ENCODE data around the gene DOCK2. TPM values are rescaled to one million over a fixed set of nuclear protein-coding genes. Genes with fewer than 3 reads are reported as not detected.
"Not testable (repeated sequence)": the region's sequence is repeated elsewhere in the genome, so short reads cannot be mapped to it uniquely, and the experiment has no call there.

Gene DOCK2
- total and polyA plus RNA-seq, 8 donors = 4.3 to 101 (median 5.3) TPM

GRCh38 chr5:169950333-169950732, 313.3 kb downstream of the DOCK2 start:
- TF ChIP-seq CTCF (IDR thresholded peaks at IDR 0.05) = no peak

GRCh38 chr5:169953196-169953595, 316.1 kb downstream of the DOCK2 start:
- intact Hi-C loops (cut with DNase I); H3K27ac ChIP-seq; H3K36me3 ChIP-seq; DNase-seq; H3K27me3 ChIP-seq; H3K9me3 ChIP-seq; H3K4me3 ChIP-seq; H3K4me1 ChIP-seq: not testable (repeated sequence)
- ATAC-seq = peak; percentile 50

More at GRCh38 chr5:169950333-169950732, 313.3 kb downstream of the DOCK2 start:
- DNase-seq (no peak), ATAC-seq (no peak)
- no peak overlapping the region for H3K4me3 ChIP-seq
- no peaks in the 10 kb centered on the region for H3K4me1 ChIP-seq
- intact Hi-C loops (cut with DNase I) = no loop called here
- no peaks in the 10 kb centered on the region for H3K27me3 ChIP-seq
- peaks cover 0 to 10% of the 10 kb centered on the region in 2 donors for H3K36me3 ChIP-seq
- H3K9me3 ChIP-seq = no peaks in the 10 kb centered on the region
- no peak overlapping the region for H3K27ac ChIP-seq

- H3K27me3 ChIP-seq = no peaks in the 10 kb centered on the region
- H3K9me3 ChIP-seq = no peaks in the 10 kb centered on the region
- H3K4me1 ChIP-seq = no peaks in the 10 kb centered on the region
- intact Hi-C loops (cut with DNase I) = no loop called here
- H3K4me3 ChIP-seq = no peak overlapping the region
- H3K27ac ChIP-seq = no peak overlapping the region
- ATAC-seq (no peak), DNase-seq (no peak)
- TF ChIP-seq CTCF (IDR thresholded peaks at IDR 0.05) = no peak
- peaks cover 0 to 6% of the 10 kb centered on the region in 2 donors for H3K36me3 ChIP-seq
Observed at GRCh38 chr5:169954786-169955185, 317.7 kb downstream of the DOCK2 start.

- Histone ChIP-seq H3K4me3 (no peak overlapping the region), H3K27me3 (no peaks in the 10 kb centered on the region), H3K9me3 (no peaks in the 10 kb centered on the region), H3K4me1 (no peaks in the 10 kb centered on the region), H3K27ac (no peak overlapping the region), H3K36me3 (peaks cover 0 to 2% of the 10 kb centered on the region in 2 donors)
- TF ChIP-seq CTCF (IDR thresholded peaks at IDR 0.05) = no peak
- DNase-seq = no peak
- ATAC-seq = no peak
- intact Hi-C loops (cut with DNase I) = no loop called here
Observed at GRCh38 chr5:169956126-169956525, 319.1 kb downstream of the DOCK2 start.

GRCh38 chr5:169956756-169957155, 319.7 kb downstream of the DOCK2 start:
- H3K9me3 ChIP-seq = no peaks in the 10 kb centered on the region
- H3K36me3 ChIP-seq = no peaks in the 10 kb centered on the region
- ATAC-seq (no peak), DNase-seq (no peak)
- no peak overlapping the region for H3K4me3 ChIP-seq
- H3K27ac ChIP-seq = no peak overlapping the region
- intact Hi-C loops (cut with DNase I) = no loop called here
- no peaks in the 10 kb centered on the region for H3K27me3 ChIP-seq
- no peaks in the 10 kb centered on the region for H3K4me1 ChIP-seq
- TF ChIP-seq CTCF (IDR thresholded peaks at IDR 0.05) = no peak

GRCh38 chr5:169958278-169958677, 321.2 kb downstream of the DOCK2 start:
- no peak overlapping the region for H3K27ac ChIP-seq
- TF ChIP-seq CTCF (IDR thresholded peaks at IDR 0.05) = no peak
- H3K4me1 ChIP-seq = no peaks in the 10 kb centered on the region
- DNase-seq (no peak), ATAC-seq (no peak)
- H3K27me3 ChIP-seq = no peaks in the 10 kb centered on the region
- H3K9me3 ChIP-seq = no peaks in the 10 kb centered on the region
- intact Hi-C loops (cut with DNase I) = no loop called here
- no peak overlapping the region for H3K4me3 ChIP-seq
- no peaks in the 10 kb centered on the region for H3K36me3 ChIP-seq
